Stimulated activated CD4-positive, alpha-beta T cell treated with anti-CD3 and anti-CD28 coated beads, Interleukin-2, amount 100 ng/mL, for 4 hours (primary cell): ENCODE data around the gene CEP128.

ENCODE experiments used
- DNase-seq: peaks from one replicate; pipeline ENCODE4 v3.0.0-alpha.2; 2020; ENCODE audit warnings: low read depth

CEP128 gene

DNA sequence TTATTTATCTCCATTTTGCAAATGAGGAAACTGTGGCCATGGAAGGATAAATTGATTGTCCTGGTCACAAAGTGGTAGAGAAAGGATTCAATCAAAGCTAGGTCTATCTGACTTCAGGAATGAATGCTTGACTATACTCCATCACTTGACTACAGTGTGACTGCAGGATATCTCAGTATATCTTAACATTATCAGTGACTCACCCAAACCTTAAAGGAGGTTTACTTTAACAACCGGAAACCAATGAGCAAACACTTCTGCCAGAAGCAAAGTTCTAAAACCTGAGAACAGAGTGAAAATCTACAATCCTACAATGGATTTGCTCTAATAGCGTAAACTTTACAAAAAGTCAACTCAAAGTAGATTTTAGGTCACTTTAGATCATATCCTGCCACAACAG lies 277.0 kb downstream of the CEP128 start:
- no peak for DNase-seq

DNA sequence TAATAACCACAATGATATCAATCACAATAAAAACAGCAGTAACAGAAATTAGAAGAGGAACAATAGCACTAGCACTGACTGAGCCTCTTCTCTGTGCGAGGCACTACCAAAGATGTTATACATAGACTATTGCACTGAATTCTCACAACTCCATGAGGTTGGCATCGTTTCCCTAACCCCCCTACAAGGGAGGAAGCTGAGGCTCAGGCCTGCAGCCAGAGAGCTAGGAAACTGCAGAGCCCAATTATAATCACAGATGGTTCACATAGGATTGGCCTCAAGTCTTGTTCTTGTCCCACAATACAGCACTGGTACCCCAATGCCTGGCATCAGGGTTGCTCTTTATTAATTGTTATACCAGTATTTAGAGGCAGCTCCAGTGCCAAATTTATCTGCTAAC lies 278.0 kb downstream of the CEP128 start:
- DNase-seq = no peak

DNA sequence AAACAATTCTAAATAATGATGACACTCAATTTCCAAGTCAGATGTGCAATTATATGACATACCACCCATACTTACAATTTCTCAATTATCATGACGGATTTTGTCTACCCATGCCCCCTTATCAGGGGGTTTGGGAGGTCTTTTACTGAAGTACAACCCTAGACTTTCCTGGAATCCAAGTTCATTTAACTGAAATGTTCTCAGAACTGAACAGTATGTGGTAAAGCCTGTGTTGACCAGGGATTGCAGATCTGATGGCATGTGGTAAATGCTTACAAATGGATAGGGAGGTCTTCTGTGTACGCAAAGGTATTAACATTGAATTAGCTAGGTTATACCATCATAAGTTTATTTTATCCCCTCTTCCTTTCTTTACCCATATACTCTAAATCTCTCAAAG lies 281.8 kb downstream of the CEP128 start:
- no peak for DNase-seq

DNA sequence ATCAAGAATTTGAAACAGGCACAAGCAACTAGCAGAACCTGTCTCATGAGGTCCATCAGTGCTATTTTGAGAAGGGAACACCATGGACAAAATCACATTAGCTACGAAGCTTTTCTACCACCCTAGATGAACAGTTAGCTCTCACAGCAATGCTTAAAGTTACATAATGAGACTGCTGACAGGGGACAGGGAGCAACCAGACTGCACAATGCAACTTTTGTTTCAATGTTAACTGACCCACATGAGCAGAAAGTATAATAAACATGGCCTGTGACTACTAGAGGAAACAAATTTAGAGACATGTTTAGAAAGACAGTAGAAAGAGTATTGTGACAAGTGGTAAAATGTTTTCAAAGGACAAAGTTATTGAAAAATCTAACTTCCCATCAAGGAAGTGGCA lies 282.8 kb downstream of the CEP128 start:
- no peak for DNase-seq

DNA sequence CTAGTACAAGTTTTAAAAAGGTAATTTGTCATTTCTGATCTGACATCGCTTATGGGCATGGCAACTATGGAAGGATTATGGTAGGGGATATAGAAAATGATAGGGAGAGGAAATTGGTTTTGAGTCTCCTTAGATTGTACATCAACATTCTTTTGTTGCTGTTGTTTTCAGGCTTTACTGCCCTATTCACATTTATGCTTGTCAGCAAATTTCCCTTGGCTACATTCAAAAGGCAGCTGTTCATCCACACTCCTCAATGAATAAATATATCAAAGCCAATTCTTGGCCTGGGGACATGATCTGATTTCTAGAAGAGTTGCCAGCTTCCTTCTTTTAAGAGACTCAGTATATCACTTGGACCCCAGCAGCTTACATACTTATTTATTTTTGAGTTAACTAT lies 283.4 kb downstream of the CEP128 start:
- no peak for DNase-seq

DNA sequence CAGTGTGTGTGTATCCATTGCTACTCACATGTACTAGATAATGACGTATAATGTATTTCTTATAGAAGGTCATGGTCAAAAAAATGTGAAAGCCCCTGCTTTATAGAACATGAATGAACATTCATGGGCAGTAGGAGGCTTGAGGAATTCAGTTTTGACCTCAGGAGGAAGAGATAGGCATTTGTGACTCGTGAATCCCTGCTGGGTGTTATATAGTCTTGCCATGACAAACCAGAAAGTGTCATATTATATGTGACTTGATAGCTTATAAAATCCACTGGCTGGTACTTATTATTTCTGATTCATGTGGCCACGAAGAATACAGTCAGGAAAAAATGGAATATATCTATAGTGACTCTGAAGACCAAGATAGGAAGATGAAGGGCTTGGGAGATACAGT lies 287.6 kb downstream of the CEP128 start:
- no peak for DNase-seq

DNA sequence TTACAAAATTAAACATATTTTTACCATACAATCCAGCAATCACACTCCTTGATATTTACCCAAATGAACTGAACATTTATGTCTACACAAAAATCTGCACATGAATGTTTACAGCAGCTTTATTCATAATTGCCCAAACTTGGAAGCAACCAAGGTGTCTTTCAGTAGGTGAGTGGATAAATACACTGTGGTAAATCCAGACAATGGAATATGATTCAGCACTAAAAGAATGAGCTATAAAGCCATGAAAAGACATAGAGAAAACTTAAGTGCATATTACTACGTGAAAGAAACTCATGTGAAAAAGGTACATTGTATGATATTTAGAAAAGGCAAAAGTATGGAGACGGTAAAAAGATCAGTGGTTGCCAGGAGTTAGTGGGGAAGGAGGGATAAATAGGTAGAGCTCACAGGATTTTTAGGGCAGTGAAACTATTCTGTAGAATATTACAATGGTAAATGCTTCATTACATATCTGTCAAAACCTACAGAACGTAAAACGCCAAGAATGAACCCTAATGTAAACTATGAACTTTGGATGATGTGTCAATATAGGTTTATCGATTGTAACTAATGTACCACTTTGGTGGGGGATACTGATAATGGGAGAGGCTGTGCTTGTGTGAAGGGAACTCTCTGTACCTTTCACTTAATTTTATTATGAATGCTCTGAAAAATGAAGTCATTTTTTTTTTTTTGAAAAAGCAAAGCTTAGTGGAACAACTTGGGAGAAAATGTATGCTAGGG lies 295.7 kb downstream of the CEP128 start:
- DNase-seq = no peak

DNA sequence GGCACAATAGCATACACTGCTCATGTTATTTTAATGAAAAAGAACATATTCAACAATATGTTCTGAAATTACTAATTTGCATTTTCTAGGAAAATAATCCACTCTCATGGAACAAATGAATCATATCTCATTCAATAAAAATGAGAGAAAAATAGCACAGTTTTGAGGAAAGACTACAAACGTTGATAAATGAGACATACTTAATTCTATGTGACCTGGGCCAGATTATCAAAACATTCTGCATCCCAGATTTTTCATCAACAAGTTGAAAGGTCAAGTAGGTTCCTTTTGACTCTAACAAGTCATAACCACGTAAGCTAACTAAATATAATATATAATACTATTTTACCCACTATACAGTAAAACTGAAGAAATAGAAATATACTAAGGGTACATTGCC lies 296.7 kb downstream of the CEP128 start:
- no peak for DNase-seq

DNA sequence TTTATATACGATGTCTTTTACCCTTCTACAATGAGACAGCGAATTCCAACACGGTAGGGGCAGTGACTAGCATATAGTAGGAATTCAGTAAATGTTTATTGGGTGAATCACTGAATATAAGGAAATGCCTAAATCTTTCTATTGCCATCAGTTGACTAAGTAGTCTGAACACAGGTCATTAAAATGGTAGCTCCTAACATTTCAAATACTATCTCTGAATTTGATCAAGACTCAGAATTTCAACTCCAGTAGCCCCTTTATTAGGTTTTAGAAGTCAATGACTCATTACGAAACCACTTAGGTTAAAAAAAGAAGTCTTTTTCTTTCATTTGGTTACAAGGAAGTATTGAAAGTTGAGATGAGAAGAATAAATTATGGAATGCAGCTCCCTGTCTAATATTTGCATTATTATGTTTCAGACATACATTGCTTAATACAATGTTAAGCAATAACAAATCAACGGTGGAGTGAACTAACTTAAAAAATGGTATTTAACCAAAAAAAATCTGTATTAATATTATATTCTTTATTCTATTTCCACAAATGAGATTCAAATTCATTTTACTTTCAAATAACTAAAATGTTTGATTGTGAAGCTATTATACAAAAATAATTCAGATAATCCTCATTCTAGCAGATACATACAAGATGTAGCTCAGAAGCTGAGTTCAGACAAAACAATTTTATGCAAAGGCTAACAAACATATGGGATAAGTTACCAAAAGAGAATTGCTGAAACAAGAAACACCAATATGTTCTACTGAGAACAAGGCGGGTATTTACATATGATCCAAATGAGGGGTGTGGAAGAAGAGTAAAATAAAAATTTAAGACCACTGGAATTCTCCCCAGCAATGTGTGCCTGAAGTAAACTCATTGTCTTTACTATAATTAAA lies 302.7 kb downstream of the CEP128 start:
- no peak for DNase-seq

DNA sequence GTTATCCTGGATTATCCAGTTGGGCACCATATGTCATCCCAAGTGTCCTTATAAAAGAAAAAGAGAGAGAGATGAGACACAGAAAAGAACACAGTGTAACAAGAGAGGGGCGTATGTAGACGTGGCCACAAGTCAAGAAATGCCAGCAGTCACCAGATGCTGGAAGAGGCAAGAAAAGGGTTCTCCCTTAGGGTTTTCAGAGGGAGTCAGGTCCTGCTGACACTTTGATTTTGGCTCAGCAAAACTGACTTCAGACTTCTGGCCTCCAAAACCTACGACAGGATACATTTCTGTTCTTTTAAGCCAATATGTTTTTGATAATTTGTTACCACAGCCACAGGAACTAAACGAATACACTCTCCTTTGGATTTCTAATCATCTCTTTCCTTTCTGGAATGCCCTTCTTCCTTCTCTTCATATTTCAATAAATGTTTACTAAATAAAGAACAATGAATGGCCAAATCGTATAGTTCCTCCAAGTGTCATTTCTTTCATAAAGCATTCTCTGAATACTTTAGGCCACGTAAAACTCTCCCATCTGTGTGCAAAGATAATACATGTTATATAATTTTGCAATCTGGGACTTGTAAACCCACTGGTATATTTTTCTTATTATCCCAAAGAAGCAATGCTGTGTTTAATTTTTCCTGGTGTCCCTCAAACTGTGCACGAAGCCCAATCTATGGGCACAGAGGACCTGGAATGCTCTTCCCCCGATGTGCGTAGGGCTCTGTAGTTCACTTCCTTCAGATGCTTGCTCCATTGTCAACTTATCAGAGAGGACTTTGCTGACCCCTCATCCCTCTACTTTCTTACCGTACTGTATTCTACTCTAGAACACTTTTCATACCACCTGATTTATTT lies 303.6 kb downstream of the CEP128 start:
- no peak for DNase-seq

DNA sequence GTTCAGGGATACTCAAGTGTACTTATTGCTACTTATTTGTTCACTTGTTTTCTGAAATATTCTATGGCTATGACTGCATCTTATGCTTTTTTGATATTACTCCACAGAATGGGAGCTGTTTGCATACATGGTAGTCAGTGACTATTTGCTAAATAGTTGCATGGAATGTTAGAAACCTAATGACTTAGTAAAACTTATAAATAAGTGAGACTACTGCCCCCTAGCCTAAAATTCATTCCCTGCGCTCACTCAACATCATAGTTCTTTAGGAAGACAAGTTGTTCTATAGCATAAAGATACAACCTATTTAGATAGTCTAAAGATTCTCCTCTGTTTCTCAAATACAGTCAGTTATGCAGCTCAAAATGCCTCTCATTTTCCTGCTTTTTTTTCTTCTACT lies 305.5 kb downstream of the CEP128 start:
- DNase-seq = no peak

DNA sequence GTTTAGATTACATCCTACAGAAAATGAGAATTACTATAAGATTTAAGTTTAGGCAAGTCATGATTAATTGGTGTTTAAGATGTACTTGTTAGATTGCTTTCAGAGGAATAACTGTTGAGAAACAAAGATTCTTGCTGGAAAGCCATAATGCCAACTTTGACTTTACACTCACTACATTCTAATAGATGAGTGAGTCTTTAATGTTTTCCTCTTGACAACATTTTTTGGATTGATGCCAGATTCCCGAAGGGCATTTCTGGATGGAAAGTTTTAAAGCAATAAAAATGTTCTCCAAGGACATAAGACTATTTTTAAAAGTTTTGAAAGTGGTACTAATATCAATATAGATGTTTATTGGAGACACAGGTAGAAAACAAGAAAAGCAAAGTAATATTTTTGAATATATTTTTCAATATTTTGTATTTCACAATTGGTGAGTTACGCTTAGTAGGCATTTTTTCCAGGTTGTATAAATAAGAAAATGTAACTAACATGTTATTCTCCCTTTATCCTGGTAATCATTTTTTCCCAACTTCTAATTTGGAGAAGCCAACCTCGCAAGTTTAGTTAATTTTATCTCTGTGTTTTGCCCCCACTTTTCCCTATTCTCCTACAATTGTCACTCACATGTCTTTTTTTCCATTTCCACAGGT lies 307.3 kb downstream of the CEP128 start:
- no peak for DNase-seq

DNA sequence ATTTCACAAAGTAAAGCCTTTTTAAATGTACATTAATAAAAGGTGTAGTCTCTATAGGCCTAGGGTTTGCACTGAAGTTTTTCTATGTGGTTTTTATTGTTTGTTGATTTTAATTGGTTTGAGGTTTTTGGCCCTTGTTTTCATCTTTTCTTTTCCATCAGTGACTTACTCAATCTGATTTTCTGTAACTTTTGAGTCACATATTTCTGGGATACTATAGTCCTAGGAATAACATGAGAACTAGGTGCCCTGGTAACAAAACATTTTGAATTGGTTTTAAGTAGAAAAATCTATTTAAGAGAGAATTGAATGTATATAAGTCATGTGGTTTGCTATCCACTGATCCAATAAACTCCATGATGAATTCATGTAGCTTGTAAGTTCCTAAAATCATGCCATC lies 311.9 kb downstream of the CEP128 start:
- no peak for DNase-seq

DNA sequence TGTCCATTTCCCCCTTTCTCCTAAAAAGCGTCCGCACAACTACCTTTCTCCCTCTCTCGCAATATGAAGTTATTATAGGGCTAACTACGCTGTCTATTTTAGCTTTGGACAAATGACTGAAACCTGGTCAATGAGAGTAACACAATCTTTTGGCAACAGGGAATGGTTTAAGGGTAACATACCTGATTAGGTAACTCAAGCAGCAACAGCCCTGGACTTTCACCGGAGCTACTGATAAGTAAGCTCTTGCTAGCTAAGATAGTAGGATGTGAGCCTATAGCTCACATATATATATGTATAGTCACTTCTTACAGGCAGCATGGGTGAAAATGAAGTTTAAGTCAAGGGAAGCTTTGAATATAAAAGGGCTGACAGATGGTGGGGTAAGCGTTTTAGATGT lies 313.0 kb downstream of the CEP128 start:
- no peak for DNase-seq

DNA sequence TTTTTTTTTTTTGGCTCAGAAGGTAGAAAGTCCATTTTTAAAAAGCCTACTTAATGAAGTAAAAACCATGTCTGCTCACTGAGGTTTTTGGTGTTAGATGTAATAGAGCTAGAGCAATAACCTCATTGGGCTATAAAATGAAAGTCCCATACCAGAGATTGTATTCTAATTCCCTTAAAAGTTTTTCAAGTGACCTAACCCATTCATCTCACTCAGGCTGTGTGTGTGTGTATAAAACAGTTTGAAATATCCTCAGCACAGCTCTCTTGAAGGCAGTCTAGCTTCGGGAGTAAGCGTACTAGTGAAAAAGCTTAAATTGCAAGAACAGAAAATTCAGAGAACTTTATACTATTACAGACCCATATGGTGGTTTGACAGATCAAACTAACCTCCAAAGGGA lies 313.8 kb downstream of the CEP128 start:
- no peak for DNase-seq

DNA sequence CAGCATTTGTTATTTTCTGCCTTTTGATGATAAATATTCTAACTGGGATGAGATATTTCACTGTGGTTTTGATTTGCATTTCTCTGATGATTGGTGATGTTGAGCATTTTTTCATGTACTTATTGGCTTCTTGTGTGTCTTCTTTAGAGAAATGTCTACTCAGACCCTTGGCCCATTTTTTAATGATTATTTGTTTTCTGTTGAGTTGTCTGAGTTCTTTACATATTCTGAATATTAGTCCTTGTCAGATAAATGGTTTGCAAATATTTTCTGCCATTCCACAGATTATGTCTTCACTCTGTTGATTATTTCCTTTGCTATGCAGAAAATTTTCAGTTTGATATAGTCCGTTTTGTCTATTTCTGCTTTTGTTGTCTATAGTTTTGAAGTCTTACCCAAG lies 317.0 kb downstream of the CEP128 start:
- no peak for DNase-seq

DNA sequence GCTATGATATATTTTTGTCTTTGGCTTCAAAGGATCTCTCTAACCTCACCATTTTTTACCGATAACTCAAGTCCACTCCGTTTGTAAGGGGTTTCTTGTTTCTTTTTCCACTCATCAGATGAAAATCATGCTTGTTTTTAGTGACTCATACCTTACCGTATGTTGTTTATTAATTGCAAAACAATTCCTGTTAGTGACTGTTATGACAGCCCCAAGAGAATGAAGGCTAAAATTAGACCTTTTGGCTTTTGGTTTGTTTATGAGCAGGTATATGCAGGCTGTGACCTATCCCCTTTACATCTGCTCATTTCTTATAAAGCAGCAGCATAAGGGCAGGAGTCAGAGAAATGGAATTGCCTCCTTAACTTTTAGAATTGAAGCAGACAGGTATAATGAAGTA lies 319.8 kb downstream of the CEP128 start:
- no peak for DNase-seq

DNA sequence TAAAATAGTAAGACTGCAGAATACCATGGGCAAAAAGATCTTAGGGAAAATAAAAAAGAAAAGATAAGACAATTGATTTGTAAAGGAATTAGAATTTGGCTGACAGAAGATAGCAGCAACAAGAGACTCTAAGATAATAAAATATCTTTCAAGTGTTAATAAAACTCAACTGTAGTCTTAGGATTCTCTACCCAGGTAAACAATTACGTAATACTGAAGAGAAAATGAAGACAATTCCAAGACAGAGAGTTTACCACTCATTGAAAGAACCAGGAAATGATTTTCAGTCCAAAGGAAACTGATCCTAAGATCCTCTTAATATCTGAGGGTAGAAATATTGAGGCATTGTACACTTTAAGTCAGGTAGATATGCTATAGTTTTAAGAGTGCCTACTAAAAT lies 321.1 kb downstream of the CEP128 start:
- DNase-seq = no peak

DNA sequence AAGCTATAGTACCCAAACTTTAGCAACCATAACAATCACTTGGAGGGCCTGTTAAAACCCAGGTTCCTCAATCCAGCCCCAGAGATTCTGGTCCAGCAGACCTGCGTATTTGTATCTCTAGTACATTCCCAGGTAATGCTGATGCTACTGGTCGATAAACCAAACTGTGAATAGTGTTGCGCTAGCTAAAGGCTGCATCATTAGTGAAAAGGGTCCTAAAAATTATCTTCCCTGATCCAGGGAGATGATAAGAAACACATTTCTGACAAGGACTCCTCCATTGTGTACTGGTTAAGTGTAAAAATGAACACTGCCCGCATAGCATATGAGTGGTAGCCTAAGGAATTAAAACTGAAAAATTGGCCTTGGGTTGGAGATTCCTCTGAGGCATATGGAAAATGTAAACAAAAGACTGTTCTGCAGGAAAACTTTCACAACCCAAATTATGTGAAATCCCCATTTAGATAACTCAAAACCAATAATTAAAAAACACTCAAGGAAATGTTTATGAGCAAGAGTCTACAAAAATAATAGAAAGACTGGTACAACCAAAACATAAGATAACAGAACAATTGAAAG lies 322.7 kb downstream of the CEP128 start:
- DNase-seq = no peak

DNA sequence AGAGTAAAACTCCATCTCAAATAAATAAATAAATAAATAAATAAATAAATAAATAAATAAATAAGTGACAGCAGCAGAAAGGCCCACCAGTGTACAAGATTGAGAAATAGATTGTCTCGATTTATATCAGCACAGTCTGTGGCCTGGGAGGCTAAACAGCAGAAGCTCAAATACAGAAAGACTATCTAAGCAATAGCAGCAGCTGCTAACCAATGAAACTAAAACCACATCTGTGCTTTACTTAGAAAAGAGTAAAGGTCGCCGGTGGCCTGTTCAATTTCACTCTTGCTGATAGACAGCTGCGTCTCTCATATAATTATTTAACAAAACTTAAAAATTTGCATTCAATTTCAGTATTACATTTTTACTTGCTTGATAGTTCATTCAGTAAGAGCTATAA lies 325.7 kb downstream of the CEP128 start:
- no peak for DNase-seq

DNA sequence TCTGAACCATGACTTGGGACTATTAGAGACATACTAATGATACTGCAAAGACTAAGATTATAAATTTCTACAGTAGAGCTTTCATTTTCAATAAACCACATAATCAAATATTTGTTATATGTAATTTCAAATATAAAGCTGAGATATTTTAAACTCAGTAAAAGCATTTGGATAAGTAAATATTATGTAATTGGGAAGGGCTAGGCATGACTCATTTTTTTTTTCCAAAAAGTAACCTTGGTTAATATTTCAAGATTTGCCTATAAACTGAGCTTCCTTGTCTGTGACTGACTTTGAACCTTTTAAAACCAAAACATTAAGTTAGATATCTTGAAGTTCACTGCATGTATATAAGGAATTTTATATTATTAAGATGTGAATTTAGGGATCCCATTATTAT lies 332.5 kb downstream of the CEP128 start:
- DNase-seq = no peak

DNA sequence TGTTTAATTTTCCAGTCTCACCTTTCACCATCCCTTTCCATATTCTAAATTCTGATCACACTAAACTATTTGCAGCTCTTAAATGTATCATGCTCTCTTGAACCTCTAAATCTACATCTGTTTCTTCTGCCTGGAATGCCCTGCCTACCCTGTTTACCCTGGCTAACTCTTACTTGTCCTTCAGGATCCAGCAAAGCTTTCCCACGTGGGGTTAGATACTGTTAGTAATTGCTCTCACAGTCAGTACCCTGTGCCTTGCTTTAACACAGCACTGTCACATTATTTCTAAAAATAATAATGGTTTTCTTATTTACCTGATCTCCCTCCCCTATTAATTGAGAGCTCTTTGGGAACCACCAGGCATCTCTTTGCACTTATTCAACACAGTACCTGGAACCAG lies 333.0 kb downstream of the CEP128 start:
- no peak for DNase-seq
